ENCODE results near the gene USP31. TPM values are rescaled to one million over a fixed set of nuclear protein-coding genes. Genes with fewer than 3 reads are reported as not detected.

The USP31 gene
- total and polyA plus RNA-seq, 7 donors: 7.7 to 21.5 (median 16.4) TPM

GRCh38 chr16:23141033-23141432 lies 8.2 kb downstream of the USP31 start:
- no peak for TF ChIP-seq CTCF (IDR thresholded peaks at IDR 0.05)
- DNase-seq: no peak
- Histone ChIP-seq H3K4me3 (no peak overlapping the region), H3K4me1 (peaks cover 35% of the 10 kb centered on the region), H3K36me3 (ENCODE audit: insufficient read depth in 1 of 2, low read depth in 1 of 2) (no peaks in the 10 kb centered on the region), H3K27me3 (ENCODE audit: insufficient read depth in 3 of 3, low read length in 2 of 3) (no peaks in the 10 kb centered on the region), H3K9me3 (peaks cover 19% of the 10 kb centered on the region), H3K27ac (no peak overlapping the region)
- WGBS, 3 donors: 93 to 100% (median 97%) methylated on average over 3 of the region's 3 CpGs
- ATAC-seq: no peak
- intact Hi-C loops (cut with DNase I): no loop called here

- no peak for TF ChIP-seq CTCF (IDR thresholded peaks at IDR 0.05)
- 56 to 65% (median 58%) methylated on average over 2 of the region's 2 CpGs for whole genome bisulfite sequencing, 3 donors
- peaks cover 19% of the 10 kb centered on the region for H3K9me3 ChIP-seq
- ATAC-seq (no peak), DNase-seq (no peak)
- peaks cover 26% of the 10 kb centered on the region for H3K4me1 ChIP-seq
- no peaks in the 10 kb centered on the region for H3K27me3 ChIP-seq (ENCODE audit: insufficient read depth in 3 of 3, low read length in 2 of 3)
- H3K27ac ChIP-seq: no peak overlapping the region
- no peaks in the 10 kb centered on the region for H3K36me3 ChIP-seq (ENCODE audit: insufficient read depth in 1 of 2, low read depth in 1 of 2)
- intact Hi-C loops (cut with DNase I): no loop called here
- H3K4me3 ChIP-seq: no peak overlapping the region
Observed at GRCh38 chr16:23140107-23140506, 9.1 kb downstream of the USP31 start.

- no peak overlapping the region for H3K27ac ChIP-seq
- ATAC-seq: no peak
- TF ChIP-seq CTCF (IDR thresholded peaks at IDR 0.05): no peak
- intact Hi-C loops (cut with DNase I): no loop called here
- no peaks in the 10 kb centered on the region for H3K36me3 ChIP-seq (ENCODE audit: insufficient read depth in 1 of 2, low read depth in 1 of 2)
- peaks cover 19% of the 10 kb centered on the region for H3K9me3 ChIP-seq
- H3K27me3 ChIP-seq (ENCODE audit: insufficient read depth in 3 of 3, low read length in 2 of 3): no peaks in the 10 kb centered on the region
- 68 to 76% (median 74%) methylated on average over 5 of the region's 5 CpGs for WGBS, 3 donors
- H3K4me3 ChIP-seq: no peak overlapping the region
- no peak for DNase-seq
- peaks cover 18% of the 10 kb centered on the region for H3K4me1 ChIP-seq
Observed at GRCh38 chr16:23137818-23138217, 11.4 kb downstream of the USP31 start.

- Histone ChIP-seq H3K4me3 (no peak overlapping the region), H3K27ac (no peak overlapping the region), H3K4me1 (peaks cover 24% of the 10 kb centered on the region), H3K27me3 (ENCODE audit: insufficient read depth in 3 of 3, low read length in 2 of 3) (no peaks in the 10 kb centered on the region), H3K36me3 (ENCODE audit: insufficient read depth in 1 of 2, low read depth in 1 of 2) (no peaks in the 10 kb centered on the region), H3K9me3 (peaks cover 19% of the 10 kb centered on the region)
- 86 to 94% (median 90%) methylated on average over 2 of the region's 2 CpGs for WGBS, 3 donors
- no peak for TF ChIP-seq CTCF (IDR thresholded peaks at IDR 0.05)
- intact Hi-C loops (cut with DNase I): no loop called here
- no peak for DNase-seq
- no peak for ATAC-seq
Observed at GRCh38 chr16:23137256-23137655, 12.0 kb downstream of the USP31 start.

- Histone ChIP-seq H3K27ac (no peak overlapping the region), H3K27me3 (ENCODE audit: insufficient read depth in 3 of 3, low read length in 2 of 3) (no peaks in the 10 kb centered on the region), H3K4me1 (peaks cover 28% of the 10 kb centered on the region), H3K4me3 (no peak overlapping the region), H3K36me3 (ENCODE audit: insufficient read depth in 1 of 2, low read depth in 1 of 2) (no peaks in the 10 kb centered on the region), H3K9me3 (peaks cover 19% of the 10 kb centered on the region)
- no peak for DNase-seq
- intact Hi-C loops (cut with DNase I): no loop called here
- TF ChIP-seq CTCF (IDR thresholded peaks at IDR 0.05): no peak
- no peak for ATAC-seq
- WGBS, 3 donors: 48 to 53% (median 49%) methylated on average over 3 of the region's 3 CpGs
Observed at GRCh38 chr16:23134274-23134673, 15.0 kb downstream of the USP31 start.
